Gastrocnemius medialis (tissue), 4 donors: Measurements from ENCODE around the gene RIMBP2.

Source experiments
- CTCF ChIP-seq, 5 experiments: fragments of 450-650 bp in 3 of 5; fragments of 200-600 bp in 2 of 5; sonication (generic) in 2 of 5; IDR thresholded peaks in 4 of 5; conservative IDR thresholded peaks in 1 of 5; 1 replicate in 4 of 5; 2 replicates in 1 of 5; pipeline ENCODE4 v1.5.1; 2016 to 2019; ENCODE audit warnings: antibody characterized with exemption in 5 of 5, mild to moderate bottlenecking in 3 of 5, moderate library complexity in 3 of 5
- POLR2A ChIP-seq, 2 donors: fragments of 450-650 bp; IDR thresholded peaks; one replicate each; pipeline ENCODE4 v1.6.1; 2017; ENCODE audit warnings: antibody characterized with exemption in 2 of 2, mild to moderate bottlenecking in 2 of 2, moderate library complexity in 2 of 2

- no peak for TF ChIP-seq CTCF (IDR thresholded peaks at IDR 0.05 in 4 of 5, conservative IDR thresholded peaks at IDR 0.05 in 1 of 5)
- no peak for TF ChIP-seq POLR2A (IDR thresholded peaks at IDR 0.05)
Measured at GRCh38 chr12:130663514-130663913, 52.6 kb downstream of the RIMBP2 start.
